Measurements from ENCODE around the gene ARHGAP42. TPM values are rescaled to one million over a fixed set of nuclear protein-coding genes. Genes with fewer than 3 reads are reported as not detected.

ARHGAP42 gene
- total RNA-seq, 4 donors from 2014 or later = 24.5 to 49.5 (median 26.7) TPM

- Histone ChIP-seq H3K9me3 (no peaks in the 10 kb centered on the region), H3K27ac (no peak overlapping the region), H3K4me3 (no peak overlapping the region), H3K4me1 (no peaks in the 10 kb centered on the region), H3K36me3 (no peaks in the 10 kb centered on the region), H3K27me3 (no peaks in the 10 kb centered on the region)
- no peak for DNase-seq
- TF ChIP-seq POLR2A (IDR thresholded peaks at IDR 0.05) = no peak
- TF ChIP-seq, protein P1, sequence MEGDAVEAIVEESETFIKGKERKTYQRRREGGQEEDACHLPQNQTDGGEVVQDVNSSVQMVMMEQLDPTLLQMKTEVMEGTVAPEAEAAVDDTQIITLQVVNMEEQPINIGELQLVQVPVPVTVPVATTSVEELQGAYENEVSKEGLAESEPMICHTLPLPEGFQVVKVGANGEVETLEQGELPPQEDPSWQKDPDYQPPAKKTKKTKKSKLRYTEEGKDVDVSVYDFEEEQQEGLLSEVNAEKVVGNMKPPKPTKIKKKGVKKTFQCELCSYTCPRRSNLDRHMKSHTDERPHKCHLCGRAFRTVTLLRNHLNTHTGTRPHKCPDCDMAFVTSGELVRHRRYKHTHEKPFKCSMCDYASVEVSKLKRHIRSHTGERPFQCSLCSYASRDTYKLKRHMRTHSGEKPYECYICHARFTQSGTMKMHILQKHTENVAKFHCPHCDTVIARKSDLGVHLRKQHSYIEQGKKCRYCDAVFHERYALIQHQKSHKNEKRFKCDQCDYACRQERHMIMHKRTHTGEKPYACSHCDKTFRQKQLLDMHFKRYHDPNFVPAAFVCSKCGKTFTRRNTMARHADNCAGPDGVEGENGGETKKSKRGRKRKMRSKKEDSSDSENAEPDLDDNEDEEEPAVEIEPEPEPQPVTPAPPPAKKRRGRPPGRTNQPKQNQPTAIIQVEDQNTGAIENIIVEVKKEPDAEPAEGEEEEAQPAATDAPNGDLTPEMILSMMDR (IDR thresholded peaks at IDR 0.05) = no peak
Measured at GRCh38 chr11:100831929-100832494, 144.9 kb downstream of the ARHGAP42 start.

GRCh38 chr11:100832829-100833228, 145.7 kb downstream of the ARHGAP42 start:
- Histone ChIP-seq H3K4me1 (no peaks in the 10 kb centered on the region), H3K9me3 (no peaks in the 10 kb centered on the region), H3K27ac (no peak overlapping the region), H3K27me3 (no peaks in the 10 kb centered on the region), H3K4me3 (no peak overlapping the region), H3K36me3 (no peaks in the 10 kb centered on the region)
- no peak for TF ChIP-seq POLR2A (IDR thresholded peaks at IDR 0.05)
- TF ChIP-seq, protein P1 (IDR thresholded peaks at IDR 0.05) = no peak
- DNase-seq = no peak

DNA sequence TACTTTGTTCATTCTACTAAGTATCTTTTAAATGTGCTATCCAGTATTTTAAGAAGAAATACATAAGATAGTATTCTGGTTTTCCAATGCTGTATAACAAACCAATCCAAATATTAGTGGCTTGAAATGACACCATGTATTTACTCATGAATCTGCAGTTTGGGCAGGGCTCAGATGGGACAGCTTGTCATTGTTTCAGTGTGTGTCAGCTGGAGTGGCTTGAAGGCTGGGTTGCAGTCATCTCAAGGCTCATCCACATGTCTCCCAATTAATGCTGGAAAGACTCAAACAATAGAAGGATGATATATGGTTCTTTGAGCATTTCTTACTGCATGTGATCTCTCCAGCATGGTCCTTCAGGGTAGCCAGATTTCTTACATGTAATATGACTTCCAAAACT, 146.2 kb downstream of the ARHGAP42 start:
- Histone ChIP-seq H3K4me1 (no peaks in the 10 kb centered on the region), H3K9me3 (no peaks in the 10 kb centered on the region), H3K4me3 (no peak overlapping the region), H3K36me3 (no peaks in the 10 kb centered on the region), H3K27me3 (no peaks in the 10 kb centered on the region), H3K27ac (no peak overlapping the region)
- TF ChIP-seq, protein P1 (IDR thresholded peaks at IDR 0.05) = no peak
- TF ChIP-seq POLR2A (IDR thresholded peaks at IDR 0.05) = no peak
- DNase-seq = no peak

- Histone ChIP-seq H3K4me1 (no peaks in the 10 kb centered on the region), H3K9me3 (no peaks in the 10 kb centered on the region), H3K4me3 (no peak overlapping the region), H3K27me3 (no peaks in the 10 kb centered on the region), H3K36me3 (no peaks in the 10 kb centered on the region), H3K27ac (no peak overlapping the region)
- TF ChIP-seq, protein P1 (IDR thresholded peaks at IDR 0.05) = no peak
- TF ChIP-seq POLR2A (IDR thresholded peaks at IDR 0.05) = no peak
- DNase-seq = no peak
Measured at GRCh38 chr11:100835854-100836253, 148.8 kb downstream of the ARHGAP42 start.

GRCh38 chr11:100837311-100837710, 150.2 kb downstream of the ARHGAP42 start:
- H3K9me3 ChIP-seq = no peaks in the 10 kb centered on the region
- H3K27ac ChIP-seq = no peak overlapping the region
- H3K4me3 ChIP-seq = no peak overlapping the region
- TF ChIP-seq, protein P1 (IDR thresholded peaks at IDR 0.05) = no peak
- no peak for TF ChIP-seq POLR2A (IDR thresholded peaks at IDR 0.05)
- H3K4me1 ChIP-seq = no peaks in the 10 kb centered on the region
- H3K36me3 ChIP-seq = no peaks in the 10 kb centered on the region
- DNase-seq = no peak
- H3K27me3 ChIP-seq = no peaks in the 10 kb centered on the region
